ENCODE measurements around the gene LSM14B.

The LSM14B gene

DNA sequence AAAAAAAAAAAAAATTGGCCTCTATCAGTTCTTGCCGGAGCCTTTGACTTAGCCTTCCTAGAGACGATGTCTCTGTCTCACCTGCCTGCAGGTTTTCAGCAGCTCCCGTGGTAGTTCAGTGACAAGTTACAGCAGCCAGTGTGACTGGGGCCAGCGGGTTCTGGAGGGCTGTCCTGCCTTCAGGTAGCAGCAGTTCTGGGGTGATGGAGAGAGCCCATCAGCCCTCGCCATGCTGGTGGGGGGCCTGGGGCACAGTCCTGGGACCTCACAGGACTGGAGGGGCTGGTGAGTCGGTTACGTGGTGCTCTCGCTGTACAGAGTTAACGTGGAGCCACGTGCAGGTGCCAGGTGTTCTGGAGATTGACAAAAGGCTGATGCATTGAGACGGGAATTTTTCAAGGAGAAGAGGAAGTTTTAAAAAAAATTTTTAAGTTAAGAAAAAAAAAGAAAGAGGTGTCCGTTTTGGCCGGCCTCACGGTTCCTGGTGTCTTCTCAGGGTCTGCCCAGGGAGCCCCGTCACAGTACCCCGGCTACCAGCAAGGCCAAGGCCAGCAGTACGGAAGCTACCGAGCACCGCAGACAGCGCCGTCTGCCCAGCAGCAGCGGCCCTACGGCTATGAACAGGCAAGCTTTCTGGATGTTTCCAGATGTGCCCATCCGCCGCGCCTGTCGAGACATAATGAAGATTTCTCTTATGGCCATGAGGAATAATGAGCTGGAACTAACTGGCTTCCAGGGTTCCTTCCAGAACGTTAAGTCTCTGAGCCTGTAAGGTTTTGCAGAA is 51.9 kb downstream of the LSM14B start:
- TF ChIP-seq, protein P1, sequence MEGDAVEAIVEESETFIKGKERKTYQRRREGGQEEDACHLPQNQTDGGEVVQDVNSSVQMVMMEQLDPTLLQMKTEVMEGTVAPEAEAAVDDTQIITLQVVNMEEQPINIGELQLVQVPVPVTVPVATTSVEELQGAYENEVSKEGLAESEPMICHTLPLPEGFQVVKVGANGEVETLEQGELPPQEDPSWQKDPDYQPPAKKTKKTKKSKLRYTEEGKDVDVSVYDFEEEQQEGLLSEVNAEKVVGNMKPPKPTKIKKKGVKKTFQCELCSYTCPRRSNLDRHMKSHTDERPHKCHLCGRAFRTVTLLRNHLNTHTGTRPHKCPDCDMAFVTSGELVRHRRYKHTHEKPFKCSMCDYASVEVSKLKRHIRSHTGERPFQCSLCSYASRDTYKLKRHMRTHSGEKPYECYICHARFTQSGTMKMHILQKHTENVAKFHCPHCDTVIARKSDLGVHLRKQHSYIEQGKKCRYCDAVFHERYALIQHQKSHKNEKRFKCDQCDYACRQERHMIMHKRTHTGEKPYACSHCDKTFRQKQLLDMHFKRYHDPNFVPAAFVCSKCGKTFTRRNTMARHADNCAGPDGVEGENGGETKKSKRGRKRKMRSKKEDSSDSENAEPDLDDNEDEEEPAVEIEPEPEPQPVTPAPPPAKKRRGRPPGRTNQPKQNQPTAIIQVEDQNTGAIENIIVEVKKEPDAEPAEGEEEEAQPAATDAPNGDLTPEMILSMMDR (IDR thresholded peaks at IDR 0.05; ENCODE audit: borderline replicate concordance, insufficient read depth, low read depth, low read length): no peak
- H3K4me3 ChIP-seq (ENCODE audit: low read depth, low read length): no peak overlapping the region

DNA sequence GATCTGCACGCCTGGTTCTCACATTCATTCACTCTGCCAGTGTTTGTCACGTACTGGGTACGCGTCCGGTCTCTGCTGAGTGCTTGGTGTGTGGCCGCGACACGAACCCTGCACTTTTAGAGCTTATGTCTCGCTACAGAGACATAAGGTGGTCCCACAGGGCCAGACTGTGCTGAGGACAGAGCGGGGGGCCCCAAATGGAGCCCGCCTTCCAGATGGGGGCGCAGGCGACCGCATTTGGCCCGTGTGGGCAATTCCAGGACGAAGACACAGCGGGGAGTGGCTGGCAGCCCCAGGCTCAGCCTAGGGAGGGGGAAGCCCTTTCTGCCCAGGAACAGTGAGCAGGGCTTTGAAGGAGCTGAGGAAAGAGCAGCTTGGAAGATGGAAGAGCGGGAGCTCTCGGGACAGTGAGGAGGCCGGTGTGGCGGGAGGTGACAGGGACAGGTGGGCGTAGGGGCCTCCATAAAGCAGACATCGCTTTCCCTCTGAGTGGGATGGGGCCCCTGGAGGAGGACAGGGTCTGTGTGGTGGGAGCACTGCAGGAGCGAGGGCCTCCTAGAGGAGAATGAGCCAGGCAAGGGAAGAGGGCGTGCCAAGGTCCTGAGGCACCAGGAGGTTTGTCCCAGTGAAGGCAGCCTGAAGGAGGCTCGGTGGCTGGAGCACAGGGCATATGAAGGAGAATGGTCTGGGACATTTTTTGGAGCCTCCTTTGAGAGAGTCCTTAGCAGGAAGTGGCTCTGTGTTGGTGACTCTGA is 52.8 kb downstream of the LSM14B start:
- no peak overlapping the region for H3K4me3 ChIP-seq (ENCODE audit: low read depth, low read length)
- TF ChIP-seq, protein P1 (IDR thresholded peaks at IDR 0.05; ENCODE audit: borderline replicate concordance, insufficient read depth, low read depth, low read length): no peak

DNA sequence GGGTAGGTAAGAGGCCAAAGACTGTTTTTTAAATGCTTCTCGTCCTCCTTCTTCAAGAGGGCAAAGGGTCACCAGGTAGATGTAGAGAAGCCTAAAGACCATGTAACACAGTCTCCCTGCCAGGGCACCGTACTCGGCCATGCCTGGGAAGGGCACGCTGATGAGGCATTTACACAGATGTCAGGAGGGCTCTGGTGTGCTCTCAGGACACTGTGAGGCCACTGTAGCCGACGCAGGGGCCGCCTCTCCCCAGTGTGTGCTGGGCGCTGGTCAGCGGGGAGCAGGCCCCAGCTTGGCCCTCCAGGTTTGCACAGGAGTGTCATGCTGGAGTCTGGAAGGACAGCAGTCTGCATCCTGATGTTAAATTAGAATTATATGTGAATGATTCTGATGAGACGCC is 53.4 kb downstream of the LSM14B start:
- TF ChIP-seq, protein P1 (IDR thresholded peaks at IDR 0.05; ENCODE audit: borderline replicate concordance, insufficient read depth, low read depth, low read length): no peak
- H3K4me3 ChIP-seq (ENCODE audit: low read depth, low read length): no peak overlapping the region

DNA sequence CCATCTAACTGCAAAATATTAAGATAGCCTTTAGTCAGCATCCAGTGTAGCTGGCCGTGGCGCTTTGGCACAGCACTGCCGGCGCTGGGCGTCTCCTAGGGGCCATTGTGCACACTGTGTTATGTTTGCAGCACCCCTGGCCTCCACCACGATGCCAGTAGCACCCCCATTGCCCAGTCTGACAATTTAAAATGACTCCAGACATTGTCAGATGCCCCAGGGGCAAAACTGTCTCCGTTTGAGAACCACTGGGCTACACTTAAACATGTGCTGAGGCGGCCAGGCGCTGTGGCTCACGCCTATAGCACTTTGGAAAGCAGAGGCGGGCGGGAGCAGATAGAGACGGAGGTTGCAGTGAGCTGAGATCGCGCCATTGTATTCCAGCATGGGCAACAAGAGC is 54.6 kb downstream of the LSM14B start:
- TF ChIP-seq, protein P1 (IDR thresholded peaks at IDR 0.05; ENCODE audit: borderline replicate concordance, insufficient read depth, low read depth, low read length): no peak
- no peak overlapping the region for H3K4me3 ChIP-seq (ENCODE audit: low read depth, low read length)

DNA sequence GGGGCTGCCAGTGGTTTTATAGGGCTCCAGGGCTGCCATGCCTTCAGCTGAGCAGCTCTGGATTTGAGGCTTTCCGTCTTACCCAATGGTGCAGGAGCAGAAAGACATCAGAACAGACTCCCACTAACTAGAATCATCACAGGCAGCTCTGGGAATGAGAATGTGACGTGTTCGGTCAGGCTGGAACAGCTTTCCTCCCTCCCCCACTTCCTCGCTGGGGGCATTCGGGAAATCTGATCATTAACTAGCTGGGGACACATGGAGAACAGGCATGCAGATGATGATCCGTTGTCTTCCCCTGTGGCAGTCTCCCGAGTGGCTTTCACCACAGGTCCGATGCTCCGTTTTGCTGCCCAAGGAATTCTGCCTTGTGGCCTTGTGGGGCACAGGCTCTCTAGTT is 55.0 kb downstream of the LSM14B start:
- TF ChIP-seq, protein P1 (IDR thresholded peaks at IDR 0.05; ENCODE audit: borderline replicate concordance, insufficient read depth, low read depth, low read length): no peak
- H3K4me3 ChIP-seq (ENCODE audit: low read depth, low read length): no peak overlapping the region

DNA sequence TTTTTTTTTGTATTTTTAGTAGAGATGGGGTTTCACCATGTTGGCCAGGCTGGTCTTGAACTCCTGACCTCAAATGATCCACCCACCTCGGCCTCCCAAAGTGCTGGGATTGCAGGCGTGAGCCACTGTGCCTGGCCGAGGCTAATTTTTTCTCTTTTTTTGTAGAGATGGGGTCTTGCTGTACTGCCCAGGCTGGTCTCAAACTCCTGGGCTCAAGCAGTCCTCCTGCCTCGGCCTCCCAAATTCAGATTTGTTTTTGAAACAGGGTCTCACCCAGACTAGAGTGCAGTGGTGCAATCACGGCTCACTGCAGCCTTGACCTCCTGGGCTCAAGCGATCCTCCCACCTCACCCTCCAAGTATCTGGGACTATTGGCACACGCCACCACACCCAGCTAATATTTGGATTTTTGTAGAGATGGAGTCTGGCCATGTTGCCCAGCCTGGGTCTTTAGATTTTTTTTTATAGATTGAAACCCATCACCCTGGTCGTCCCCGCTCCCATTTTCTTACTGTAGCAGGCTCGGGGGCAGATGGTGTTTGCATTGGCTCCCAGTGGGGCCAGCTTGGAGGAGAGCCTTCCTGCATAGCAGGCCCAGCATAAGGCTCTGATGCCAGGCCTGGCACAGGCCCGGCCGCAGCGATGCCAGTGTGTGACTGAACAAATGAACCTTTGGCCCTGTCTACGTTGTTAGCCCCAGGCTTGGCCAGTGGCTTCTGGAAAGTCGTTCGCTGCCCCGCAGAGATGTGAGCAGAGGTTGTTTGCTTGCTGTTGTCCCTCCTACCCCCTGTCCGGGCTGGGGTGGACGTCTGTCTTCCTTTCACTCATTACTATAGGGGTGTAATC is 56.3 kb downstream of the LSM14B start:
- no peak overlapping the region for H3K4me3 ChIP-seq (ENCODE audit: low read depth, low read length)
- TF ChIP-seq, protein P1 (IDR thresholded peaks at IDR 0.05; ENCODE audit: borderline replicate concordance, insufficient read depth, low read depth, low read length): no peak
